ENCODE results near the gene HSPE1. TPM values are rescaled to one million over a fixed set of nuclear protein-coding genes. Genes with fewer than 3 reads are reported as not detected.
A peak's percentile ranks its signal among the peaks of the same experiment; 100 is the strongest.
"Not testable (repeated sequence)": the region's sequence is repeated elsewhere in the genome, so short reads cannot be mapped to it uniquely, and the experiment has no call there.

Gene HSPE1
- 100 to 1,000 TPM; 449 to 476 TPM for total RNA-seq
- 141 TPM for polyA plus RNA-seq

DNA sequence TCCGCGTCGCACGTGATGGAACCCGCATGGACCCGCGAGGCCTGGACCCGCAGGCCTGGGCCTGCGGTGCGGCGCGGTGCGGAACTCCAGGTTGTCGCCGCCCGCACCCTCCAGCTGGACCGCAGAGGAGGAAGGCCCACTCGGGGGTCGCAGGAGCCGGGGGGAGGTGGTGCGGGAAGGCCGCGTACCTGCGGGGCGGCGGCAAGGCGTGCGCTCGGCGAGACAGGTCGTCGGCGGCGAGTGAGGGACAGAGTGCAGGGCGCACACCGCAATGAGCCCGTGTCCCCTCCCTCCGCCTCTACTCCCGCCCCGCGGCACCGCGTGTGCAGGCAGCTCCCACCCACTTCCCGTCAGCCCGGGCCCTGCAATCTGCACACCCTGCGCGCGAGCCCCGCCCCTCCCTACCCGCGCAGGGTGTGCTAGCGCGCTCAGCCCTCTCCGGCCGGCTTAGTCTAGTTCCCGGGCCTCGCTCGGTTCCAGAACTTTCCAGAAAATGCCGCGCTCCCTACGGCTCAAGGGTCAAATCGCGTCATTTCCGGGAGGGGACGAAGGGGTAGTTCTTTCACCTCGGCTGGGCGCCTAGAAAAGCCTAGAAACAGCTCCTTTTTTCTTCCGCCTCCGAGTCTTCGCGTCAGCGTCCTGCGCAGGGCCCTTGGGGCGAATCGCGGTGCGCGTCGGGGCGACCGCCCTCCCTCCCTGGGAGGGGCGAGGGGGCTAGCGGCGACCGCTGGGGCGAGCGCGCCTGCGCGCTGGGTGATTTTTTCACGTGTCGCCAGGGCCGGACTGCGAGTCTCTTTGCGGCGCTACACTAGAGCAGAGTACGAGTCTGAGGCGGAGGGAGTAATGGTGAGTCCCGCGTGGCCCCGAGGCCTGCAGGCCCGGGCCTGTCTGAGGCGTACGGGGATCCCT lies at the start of gene HSPE1, which contains the start of gene HSPD1:
TSS of gene HSPE1 (plus strand) at position 786 of the 909 bp plus-strand sequence. CDS start at position 844, 58 bp downstream.
TSS of gene HSPD1 (minus strand) at position 247 of the 909 bp plus-strand sequence. CDS start 992 bp downstream, outside the sequence.
- Mint-ChIP-seq H3K27me3 (no peaks in the 10 kb centered on the region), H3K4me3 (peak within 1 kb of the TSS; percentile 87 to 99 (median 90)), H3K36me3 (peaks cover 0 to 82% (median 1%) of the 10 kb centered on the region in 3 donors), H3K9me3 (no peaks in the 10 kb centered on the region), H3K4me1 (peaks cover 55 to 70% (median 68%) of the 10 kb centered on the region in 3 donors), H3K27ac (peak within 1 kb of the TSS; percentile 86 to 99 (median 98))
- H3K27me3 ChIP-seq (ENCODE audit: insufficient read depth, low read length, poor library complexity, severe bottlenecking), result no peaks in the 10 kb centered on the region
- no peaks in the 10 kb centered on the region for H3K9me3 ChIP-seq (ENCODE audit: low read length)
- H3K36me3 ChIP-seq (ENCODE audit: insufficient read depth, low read length), result peaks cover 20% of the 10 kb centered on the region
- ChIA-PET CTCF (interaction anchor here (0.6 to 3.4 kb wide), 10 partner anchors 9 to 206 kb away, joined by 3 to 14 read pairs (median 4); partner anchors contain the start of genes COQ10B, MARS2, MOB4 and SF3B1), POLR2A (interaction anchor here (0.5 to 6.4 kb wide), 11 partner anchors 15 to 373 kb away, joined by 3 to 101 read pairs (median 3); partner anchors contain the start of genes COQ10B, MARS2, MOB4 and SF3B1)
- DNase-seq, result peak; percentile 96 to 98 (median 97)
- peaks cover 52% of the 10 kb centered on the region for H3K4me1 ChIP-seq (ENCODE audit: insufficient read depth, low read length)
- peak within 1 kb of the TSS; percentile 90 for H3K27ac ChIP-seq (ENCODE audit: low read depth, low read length)
- H3K4me3 ChIP-seq (ENCODE audit: low read length), result peak within 1 kb of the TSS; percentile 95

DNA sequence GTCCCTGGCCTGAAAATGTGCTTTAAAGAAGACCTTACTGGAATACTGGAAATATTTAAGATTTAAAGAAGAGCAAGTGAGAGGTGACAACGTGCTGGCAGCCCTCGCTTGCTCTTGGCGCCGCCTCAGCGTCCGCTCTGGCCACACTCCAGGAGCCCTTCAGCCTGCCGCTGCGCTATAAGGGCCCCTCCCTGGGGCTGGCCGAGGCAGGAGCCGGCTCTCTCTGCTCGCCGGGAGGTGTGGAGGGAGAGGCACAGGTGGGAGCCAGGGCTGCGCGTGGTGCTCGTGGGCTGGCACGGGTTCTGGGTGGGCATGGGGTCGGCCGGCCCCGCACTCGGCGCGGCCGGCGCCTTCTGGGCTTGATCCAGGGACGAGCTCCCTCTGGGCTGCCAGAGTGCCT lies 49.7 kb upstream of the HSPE1 start:
- Histone ChIP-seq H3K9me3 (ENCODE audit: low read length) (no peaks in the 10 kb centered on the region), H3K27ac (ENCODE audit: low read depth, low read length) (no peak overlapping the region), H3K4me3 (ENCODE audit: low read length) (no peak overlapping the region), H3K36me3 (ENCODE audit: insufficient read depth, low read length) (no peaks in the 10 kb centered on the region), H3K4me1 (ENCODE audit: insufficient read depth, low read length) (peaks cover 19% of the 10 kb centered on the region), H3K27me3 (ENCODE audit: insufficient read depth, low read length, poor library complexity, severe bottlenecking) (no peaks in the 10 kb centered on the region)
- POLR2A ChIA-PET, result interaction anchor here (0.8 to 3.7 kb wide), 2 partner anchors 15 to 49 kb away, joined by 3 to 97 read pairs; partner anchors contain the start of genes HSPD1, HSPE1 and SF3B1
- Mint-ChIP-seq H3K36me3 (peaks cover 0 to 17% (median 4%) of the 10 kb centered on the region in 3 donors), H3K27ac (no peak overlapping the region), H3K27me3 (peaks cover 3 to 5% of the 10 kb centered on the region in 2 donors), H3K4me3 (no peak overlapping the region), H3K9me3 (no peaks in the 10 kb centered on the region), H3K4me1 (peaks cover 25 to 27% (median 26%) of the 10 kb centered on the region in 3 donors)
- no peak for DNase-seq
- CTCF ChIA-PET, result interaction anchor here (4.1 kb wide), 1 partner anchor 14 kb away, joined by 30 read pairs; the partner anchor contains the start of gene SF3B1

DNA sequence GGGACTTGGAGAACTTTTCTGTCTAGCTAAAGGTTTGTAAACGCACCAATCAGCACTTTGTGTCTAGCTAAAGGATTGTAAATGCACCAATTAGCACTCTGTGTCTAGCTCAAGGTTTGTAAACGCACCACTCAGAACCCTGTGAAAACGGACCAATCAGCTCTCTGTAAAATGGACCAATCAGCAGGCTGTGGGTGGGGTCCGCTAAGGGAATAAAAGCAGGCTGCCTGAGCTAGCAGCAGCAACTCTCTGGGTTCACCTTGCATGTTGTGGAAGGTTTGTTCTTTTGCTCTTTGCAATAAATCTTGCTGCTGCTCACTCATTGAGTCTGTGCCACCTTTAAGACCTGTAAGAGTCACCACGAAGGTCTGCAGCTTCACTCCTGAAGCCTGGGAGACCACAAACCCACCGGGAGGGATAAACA lies 49.2 kb upstream of the HSPE1 start:
- peaks cover 0 to 20% (median 4%) of the 10 kb centered on the region in 3 donors for H3K36me3 Mint-ChIP-seq
- H3K27ac ChIP-seq (ENCODE audit: low read depth, low read length); H3K9me3 Mint-ChIP-seq; H3K27me3 Mint-ChIP-seq; H3K4me3 ChIP-seq (ENCODE audit: low read length); H3K36me3 ChIP-seq (ENCODE audit: insufficient read depth, low read length); DNase-seq; H3K9me3 ChIP-seq (ENCODE audit: low read length); H3K27me3 ChIP-seq (ENCODE audit: insufficient read depth, low read length, poor library complexity, severe bottlenecking): not testable (repeated sequence)
- H3K4me1 ChIP-seq (ENCODE audit: insufficient read depth, low read length), result peaks cover 23% of the 10 kb centered on the region
- H3K27ac Mint-ChIP-seq, result peak overlapping the region in 5 of 8 donors; percentile 45 to 84 (median 66)
- peak overlapping the region in 3 of 7 donors; percentile 8 to 71 (median 56) for H3K4me3 Mint-ChIP-seq
- CTCF ChIA-PET, result interaction anchor here (1.1 to 4.1 kb wide), 2 partner anchors 15 to 49 kb away, joined by 3 to 30 read pairs; partner anchors contain the start of genes HSPD1, HSPE1 and SF3B1
- peaks cover 27 to 32% (median 31%) of the 10 kb centered on the region in 3 donors for H3K4me1 Mint-ChIP-seq
- POLR2A ChIA-PET, result interaction anchor here (0.8 to 3.7 kb wide), 2 partner anchors 16 to 49 kb away, joined by 3 to 97 read pairs; partner anchors contain the start of genes HSPD1, HSPE1 and SF3B1

DNA sequence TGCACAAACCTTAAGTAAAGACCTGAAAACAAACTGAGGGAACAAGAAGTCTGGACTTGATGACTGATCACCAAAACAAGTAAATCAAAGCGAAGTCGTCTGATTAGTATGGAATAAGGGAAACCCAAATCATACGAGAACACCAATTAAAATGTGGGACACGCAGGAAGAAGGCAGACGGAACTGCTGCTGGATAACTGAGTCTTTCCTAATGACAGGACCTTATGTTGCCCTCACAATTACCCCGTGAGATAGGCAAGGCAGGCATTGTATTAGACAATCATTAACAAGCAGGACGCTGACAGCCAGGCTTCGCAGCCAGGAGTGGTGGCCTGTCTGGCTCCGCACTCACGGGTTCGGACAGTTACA lies 47.4 kb upstream of the HSPE1 start:
- Mint-ChIP-seq H3K27me3 (peaks cover 3 to 5% of the 10 kb centered on the region in 2 donors), H3K4me1 (peaks cover 36 to 48% (median 45%) of the 10 kb centered on the region in 3 donors), H3K9me3 (no peaks in the 10 kb centered on the region), H3K27ac (peak overlapping the region; percentile 97 to 100 (median 100)), H3K4me3 (peak overlapping the region; percentile 94 to 100 (median 99)), H3K36me3 (peaks cover 0 to 28% (median 4%) of the 10 kb centered on the region in 3 donors)
- Histone ChIP-seq H3K9me3 (ENCODE audit: low read length) (no peaks in the 10 kb centered on the region), H3K27me3 (ENCODE audit: insufficient read depth, low read length, poor library complexity, severe bottlenecking) (no peaks in the 10 kb centered on the region), H3K27ac (ENCODE audit: low read depth, low read length) (peak overlapping the region; percentile 99), H3K4me1 (ENCODE audit: insufficient read depth, low read length) (peaks cover 29% of the 10 kb centered on the region), H3K36me3 (ENCODE audit: insufficient read depth, low read length) (no peaks in the 10 kb centered on the region), H3K4me3 (ENCODE audit: low read length) (peak overlapping the region; percentile 83)
- CTCF ChIA-PET, result interaction anchor here (0.7 to 4.1 kb wide), 9 partner anchors 8 to 64 kb away, joined by 3 to 30 read pairs (median 5); partner anchors contain the start of genes HSPD1, HSPE1 and SF3B1
- no peak for DNase-seq
- POLR2A ChIA-PET, result interaction anchor here (0.5 to 3.7 kb wide), 10 partner anchors 12 to 313 kb away, joined by 3 to 97 read pairs (median 4); partner anchors contain the start of genes HSPD1, HSPE1, MARS2 and MOB4

DNA sequence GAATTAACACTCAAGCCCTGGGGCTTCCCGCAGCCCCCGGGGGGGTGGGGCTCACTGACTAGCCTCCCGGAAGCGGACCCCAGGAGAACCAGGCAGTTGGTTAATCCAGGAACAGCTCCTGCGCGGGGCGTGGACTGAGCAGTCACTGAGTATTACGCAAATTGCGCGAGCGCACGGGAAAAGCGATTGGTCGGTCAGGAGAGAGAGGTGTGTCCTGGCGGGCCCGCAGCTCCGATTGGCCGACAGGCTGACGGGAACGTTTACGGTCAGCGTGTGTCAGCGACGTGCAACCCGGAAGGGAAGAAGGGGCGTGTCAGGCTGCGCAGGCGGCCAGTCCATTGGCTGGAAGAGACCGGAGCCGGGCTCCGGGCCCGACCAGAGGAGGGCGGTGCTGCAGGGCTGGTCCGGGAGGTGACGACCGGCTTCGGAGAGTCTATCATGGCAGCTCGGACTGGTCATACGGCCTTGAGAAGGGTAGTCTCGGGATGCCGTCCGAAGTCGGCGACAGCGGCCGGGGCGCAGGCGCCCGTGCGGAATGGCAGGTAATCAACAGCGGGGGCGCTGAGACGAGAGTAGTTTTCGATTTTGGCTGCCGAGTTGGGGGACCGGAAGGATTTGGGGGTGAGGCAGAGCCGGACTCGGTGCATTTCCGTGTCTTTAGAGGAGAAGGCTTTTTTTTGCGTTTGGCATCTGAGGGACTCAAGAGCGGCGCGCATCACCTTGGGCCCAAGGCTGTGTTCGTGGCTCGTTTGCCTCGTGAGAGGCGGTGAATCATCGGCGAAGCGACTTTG lies 46.9 kb upstream of the HSPE1 start, which contains the start of gene COQ10B:
TSS of gene COQ10B (plus strand) at position 430 of the 791 bp plus-strand sequence. CDS start at position 439, 9 bp downstream.
- peak within 1 kb of the TSS; percentile 97 to 100 (median 100) for H3K27ac Mint-ChIP-seq
- H3K27me3 ChIP-seq (ENCODE audit: insufficient read depth, low read length, poor library complexity, severe bottlenecking), result no peaks in the 10 kb centered on the region
- H3K36me3 Mint-ChIP-seq, result peaks cover 0 to 31% (median 4%) of the 10 kb centered on the region in 3 donors
- H3K4me1 Mint-ChIP-seq, result peaks cover 40 to 53% (median 51%) of the 10 kb centered on the region in 3 donors
- peaks cover 29% of the 10 kb centered on the region for H3K4me1 ChIP-seq (ENCODE audit: insufficient read depth, low read length)
- ChIA-PET CTCF (interaction anchor here (0.7 to 4.1 kb wide), 10 partner anchors 9 to 63 kb away, joined by 3 to 30 read pairs (median 4); partner anchors contain the start of genes HSPD1, HSPE1 and SF3B1), POLR2A (interaction anchor here (0.5 to 3.7 kb wide), 10 partner anchors 11 to 314 kb away, joined by 3 to 97 read pairs (median 4); partner anchors contain the start of genes HSPD1, HSPE1, MARS2 and MOB4)
- H3K36me3 ChIP-seq (ENCODE audit: insufficient read depth, low read length), result no peaks in the 10 kb centered on the region
- peak; percentile 97 to 100 (median 99) for DNase-seq
- peak within 1 kb of the TSS; percentile 94 to 100 (median 99) for H3K4me3 Mint-ChIP-seq
- H3K27me3 Mint-ChIP-seq, result peaks cover 0 to 5% of the 10 kb centered on the region in 2 donors
- no peaks in the 10 kb centered on the region for H3K9me3 ChIP-seq (ENCODE audit: low read length)
- no peaks in the 10 kb centered on the region for H3K9me3 Mint-ChIP-seq
- peak within 1 kb of the TSS; percentile 83 for H3K4me3 ChIP-seq (ENCODE audit: low read length)
- H3K27ac ChIP-seq (ENCODE audit: low read depth, low read length), result peak within 1 kb of the TSS; percentile 99

DNA sequence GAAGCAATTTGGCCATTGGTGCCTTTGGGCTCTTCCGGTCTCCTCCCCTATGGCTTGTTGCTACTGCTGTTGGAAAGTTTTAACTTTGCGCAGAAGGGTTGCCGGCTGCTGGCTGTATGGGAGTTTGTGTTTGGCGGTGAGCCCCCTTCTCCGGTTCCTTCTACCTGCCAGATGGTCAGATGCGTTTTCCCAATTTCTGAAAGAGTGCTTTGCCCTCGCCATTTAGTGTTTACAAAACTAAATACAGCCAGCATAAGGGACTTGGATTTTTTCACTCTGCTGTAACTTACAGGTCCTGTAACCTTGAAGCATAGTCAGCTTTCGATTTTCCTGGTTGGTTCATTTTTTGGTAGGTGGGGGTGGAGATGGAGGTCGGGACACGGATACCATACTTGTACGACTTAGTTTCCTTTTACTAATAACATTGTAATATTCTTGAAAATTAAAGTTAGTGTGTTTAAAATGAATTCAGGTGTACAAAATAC lies 46.2 kb upstream of the HSPE1 start:
- Mint-ChIP-seq H3K27me3 (peaks cover 0 to 5% of the 10 kb centered on the region in 2 donors), H3K4me1 (peaks cover 44 to 58% (median 56%) of the 10 kb centered on the region in 3 donors), H3K36me3 (peaks cover 0 to 35% (median 4%) of the 10 kb centered on the region in 3 donors), H3K27ac (peak overlapping the region; percentile 97 to 100 (median 100)), H3K4me3 (peak overlapping the region; percentile 94 to 100 (median 99)), H3K9me3 (no peaks in the 10 kb centered on the region)
- ChIA-PET POLR2A (interaction anchor here (1.2 to 3.7 kb wide), 3 partner anchors 19 to 62 kb away, joined by 15 to 97 read pairs (median 40); partner anchors contain the start of genes HSPD1, HSPE1, MOB4 and SF3B1), CTCF (interaction anchor here (1.2 to 4.1 kb wide), 6 partner anchors 18 to 54 kb away, joined by 3 to 30 read pairs (median 5); partner anchors contain the start of genes HSPD1, HSPE1 and SF3B1)
- Histone ChIP-seq H3K27ac (ENCODE audit: low read depth, low read length) (peak overlapping the region; percentile 99), H3K4me3 (ENCODE audit: low read length) (peak overlapping the region; percentile 83), H3K27me3 (ENCODE audit: insufficient read depth, low read length, poor library complexity, severe bottlenecking) (no peaks in the 10 kb centered on the region), H3K4me1 (ENCODE audit: insufficient read depth, low read length) (peaks cover 29% of the 10 kb centered on the region), H3K9me3 (ENCODE audit: low read length) (no peaks in the 10 kb centered on the region), H3K36me3 (ENCODE audit: insufficient read depth, low read length) (no peaks in the 10 kb centered on the region)
- DNase-seq, result peak in 1 of 5 donors; percentile 75
